Measurements from ENCODE around the gene RUFY1. TPM values are rescaled to one million over a fixed set of nuclear protein-coding genes. Genes with fewer than 3 reads are reported as not detected.
A peak's percentile ranks its signal among the peaks of the same experiment; 100 is the strongest.
"Not testable (repeated sequence)": the region's sequence is repeated elsewhere in the genome, so short reads cannot be mapped to it uniquely, and the experiment has no call there.

Gene RUFY1
- 33.4 and 43.8 TPM in 2 replicates for total RNA-seq (2014; rRNA removed; shearing (Covaris generic))

GRCh38 chr5:179550511-179551342 is at the start of gene RUFY1:
TSS of gene RUFY1 (plus strand) at chr5:179550554. CDS start at chr5:179550570, 16 bp downstream.
- peak; percentile 85 for DNase-seq (ENCODE audit: low read depth)

DNA sequence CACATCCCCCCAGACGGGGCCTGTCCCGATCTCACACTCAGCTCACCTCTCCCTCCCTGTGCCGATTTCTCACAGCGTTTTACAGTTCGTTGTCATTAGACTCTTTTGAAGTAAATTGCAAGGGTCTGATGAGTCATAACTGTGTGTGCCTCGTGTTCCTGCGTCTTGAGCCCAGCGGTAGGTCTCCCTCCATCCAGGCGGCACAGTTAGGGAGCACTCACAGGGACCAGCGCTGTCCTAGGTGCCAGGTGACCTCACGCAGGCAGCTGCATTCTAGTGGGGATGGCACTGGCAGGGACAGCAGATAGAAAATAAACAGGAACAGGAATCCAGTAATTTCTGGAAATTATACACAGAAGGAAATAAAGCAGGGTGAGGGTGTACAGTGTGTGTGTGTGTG is 48.4 kb upstream of the RUFY1 start:
- DNase-seq (ENCODE audit: low read depth): not testable (repeated sequence)

DNA sequence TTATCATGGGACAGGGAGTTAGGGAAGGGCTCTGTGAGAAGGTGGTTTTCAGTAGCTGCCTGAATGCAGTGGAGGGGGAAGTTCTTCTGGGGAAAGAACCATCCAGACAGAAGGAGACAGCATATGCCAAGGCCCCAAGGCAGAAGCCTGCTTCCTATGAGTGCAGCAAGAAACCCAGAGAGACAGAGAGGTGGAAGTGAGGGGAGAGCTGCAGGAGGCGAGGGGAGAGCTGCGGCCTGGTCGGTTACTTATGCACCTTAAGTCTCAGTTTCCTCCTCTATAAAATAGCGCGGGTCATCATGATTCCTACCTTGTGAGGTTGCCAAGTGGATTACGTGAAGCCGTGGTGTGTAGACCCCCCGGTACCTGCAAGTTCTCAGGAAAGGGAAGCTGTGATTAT is 47.9 kb upstream of the RUFY1 start:
- not testable (repeated sequence) for DNase-seq (ENCODE audit: low read depth)

DNA sequence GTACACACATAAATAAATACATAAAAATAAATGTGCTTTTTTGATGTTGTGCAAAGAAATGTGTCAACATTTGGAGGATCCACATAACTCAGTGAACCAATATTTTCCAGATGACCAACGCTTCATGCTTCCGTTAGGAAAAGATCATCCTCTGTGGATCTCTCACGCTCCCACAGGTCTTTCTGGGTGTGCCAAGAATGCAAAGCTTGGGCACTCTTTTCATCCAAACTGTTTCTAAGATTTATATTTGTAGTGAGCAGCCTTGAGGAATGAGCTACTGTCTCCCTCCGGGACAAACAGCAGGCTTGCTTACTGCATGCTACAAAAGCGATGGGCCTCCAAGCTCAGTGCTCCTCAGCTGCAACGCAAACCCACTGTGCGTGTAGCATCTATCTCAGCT is 46.2 kb upstream of the RUFY1 start:
- DNase-seq (ENCODE audit: low read depth): no peak

GRCh38 chr5:179504600-179505396 is 45.6 kb upstream of the RUFY1 start:
- no peak for DNase-seq (ENCODE audit: low read depth)

- DNase-seq (ENCODE audit: low read depth): no peak
These were observed 44.6 kb upstream of the RUFY1 start for GRCh38 chr5:179505636-179506261.

DNA sequence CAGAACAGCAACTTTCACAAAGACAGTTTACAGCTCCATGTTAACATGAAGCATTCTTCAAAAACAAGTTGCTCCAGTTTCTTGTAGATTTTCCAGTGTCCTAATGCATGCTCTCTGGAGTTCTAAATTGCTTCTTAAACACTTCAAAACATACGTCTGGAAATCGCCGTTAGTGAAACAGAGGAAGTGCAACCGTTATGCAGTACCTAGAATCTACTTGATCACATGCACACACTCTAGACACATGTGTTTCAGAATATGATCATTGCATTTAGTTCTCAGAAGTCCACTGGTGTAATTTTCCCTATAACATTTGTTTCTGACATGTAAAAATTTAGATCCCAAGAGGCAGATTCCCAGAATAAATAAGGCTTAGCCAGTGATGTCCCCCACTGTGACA is 41.1 kb upstream of the RUFY1 start:
- no peak for DNase-seq (ENCODE audit: low read depth)

- DNase-seq (ENCODE audit: low read depth): no peak
These were observed 40.5 kb upstream of the RUFY1 start for GRCh38 chr5:179509845-179510244.

GRCh38 chr5:179512452-179513000 is 37.8 kb upstream of the RUFY1 start:
- no peak for DNase-seq (ENCODE audit: low read depth)

GRCh38 chr5:179515501-179515900 is 34.9 kb upstream of the RUFY1 start:
- not testable (repeated sequence) for DNase-seq (ENCODE audit: low read depth)

DNA sequence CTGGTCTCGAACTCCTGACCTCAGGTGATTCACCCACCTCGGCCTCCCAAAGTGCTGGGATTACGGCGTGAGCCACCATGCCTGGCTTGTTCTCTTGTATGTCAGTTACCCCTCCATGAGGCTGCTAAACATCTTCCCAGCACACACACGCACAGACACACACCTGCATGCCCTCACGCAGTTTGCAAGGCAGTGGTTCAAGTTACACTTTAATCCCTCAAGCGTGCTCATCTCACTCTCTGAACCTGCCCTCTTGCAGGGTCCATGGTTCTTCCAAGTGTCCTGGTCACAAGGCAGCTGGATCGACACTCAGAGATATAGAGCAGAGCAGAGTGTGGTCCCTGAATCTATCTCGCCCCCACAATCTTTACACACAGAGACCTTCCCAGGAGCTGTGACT is 34.1 kb upstream of the RUFY1 start:
- no peak for DNase-seq (ENCODE audit: low read depth)

DNA sequence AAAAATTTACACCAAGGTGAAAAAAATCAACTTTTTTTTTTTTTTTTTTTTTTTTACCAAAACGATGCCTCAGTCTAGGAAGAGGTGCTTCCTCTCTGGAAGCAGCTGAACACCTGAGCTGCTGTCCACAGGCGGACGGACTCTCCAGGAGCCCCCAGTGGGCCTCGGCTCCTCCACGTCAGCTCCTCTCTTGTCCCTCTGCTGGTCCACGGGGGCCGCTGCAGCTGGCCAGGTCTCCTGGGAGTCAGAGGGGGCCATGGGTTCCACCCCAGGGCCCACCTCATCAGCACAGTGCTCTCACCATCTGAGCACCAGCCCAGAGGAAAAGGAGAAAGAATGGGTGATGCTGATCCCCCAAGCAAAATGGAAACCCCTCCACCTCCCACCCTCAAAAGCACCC is 32.6 kb upstream of the RUFY1 start:
- not testable (repeated sequence) for DNase-seq (ENCODE audit: low read depth)

- DNase-seq (ENCODE audit: low read depth): not testable (repeated sequence)
These were observed 32.0 kb upstream of the RUFY1 start for GRCh38 chr5:179518369-179518768.

GRCh38 chr5:179519416-179520070 is 30.8 kb upstream of the RUFY1 start:
- not testable (repeated sequence) for DNase-seq (ENCODE audit: low read depth)

DNA sequence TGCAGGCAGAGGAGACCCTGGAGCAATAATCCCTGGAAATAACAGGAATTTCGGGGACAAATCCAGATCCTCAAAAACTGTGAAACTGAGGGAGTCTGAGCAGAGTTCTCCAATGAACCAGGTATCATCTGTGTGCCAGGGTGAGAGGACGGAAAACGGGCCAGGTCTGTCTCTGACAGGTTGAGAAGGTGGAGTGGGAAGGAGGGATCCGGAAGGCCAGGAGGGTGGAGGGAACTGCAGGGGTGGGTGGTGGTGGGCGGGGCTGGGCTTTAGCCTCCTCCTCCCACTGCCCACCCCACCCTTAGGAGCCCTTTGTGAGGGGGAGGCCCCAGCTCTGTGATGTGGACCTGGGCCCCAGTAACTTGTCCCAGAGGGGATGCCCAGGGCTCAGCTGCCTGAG is 28.2 kb upstream of the RUFY1 start:
- DNase-seq (ENCODE audit: low read depth): not testable (repeated sequence)

- no peak for DNase-seq (ENCODE audit: low read depth)
These were observed 23.4 kb upstream of the RUFY1 start for GRCh38 chr5:179526978-179527377.

GRCh38 chr5:179530069-179530998 is 20.0 kb upstream of the RUFY1 start:
- peak; percentile 17 for DNase-seq (ENCODE audit: low read depth)

GRCh38 chr5:179533024-179533423 is 17.3 kb upstream of the RUFY1 start:
- no peak for DNase-seq (ENCODE audit: low read depth)

- DNase-seq (ENCODE audit: low read depth): no peak
These were observed 16.4 kb upstream of the RUFY1 start for GRCh38 chr5:179533907-179534306.

DNA sequence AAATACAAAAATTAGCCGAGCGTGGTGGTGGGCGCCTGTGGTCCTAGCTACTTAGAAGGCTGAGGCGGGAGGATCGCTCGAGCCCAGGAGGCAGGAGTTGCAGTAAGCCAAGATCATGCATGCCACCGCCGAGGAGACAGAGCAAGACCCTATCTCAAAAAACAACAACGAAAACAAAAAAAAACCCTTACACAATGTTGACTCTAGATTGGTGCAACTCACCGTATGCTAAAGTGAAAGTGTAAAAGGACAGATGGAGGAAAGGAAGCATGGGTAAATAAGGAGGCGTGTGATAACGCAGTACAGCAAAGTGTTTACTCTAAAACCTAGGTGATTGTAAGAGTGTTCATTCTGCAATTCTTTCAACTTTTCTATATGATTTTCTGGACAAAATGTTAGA is 15.9 kb upstream of the RUFY1 start:
- DNase-seq (ENCODE audit: low read depth): no peak

All from Daoy (cell line).